Kidney (tissue), 14 donors: ENCODE results near the gene FAM78A. TPM values are rescaled to one million over a fixed set of nuclear protein-coding genes. Genes with fewer than 3 reads are reported as not detected.

Experiments used
- DNase-seq, 5 donors: peaks; one replicate each; pipeline ENCODE4 v3.0.0-alpha.2; 2013 to 2020
- FAIRE-seq: peaks from 2 replicates; lab custom pipeline; 2012; peaks lifted over from hg19 to GRCh38; lab: Jason Lieb, UNC
- H3K27ac ChIP-seq, 2 donors: one replicate each; pipeline ENCODE4 v1.7.0; 2013; ENCODE audit warnings: low read depth in 2 of 2, low read length in 2 of 2, inconsistent platforms in 1 of 2
- H3K27me3 ChIP-seq: one replicate; pipeline ENCODE4 v1.7.1; 2013; ENCODE audit warnings: low read length, inconsistent platforms; ENCODE audit not compliant: control insufficient read depth, insufficient read depth
- H3K36me3 ChIP-seq, 3 donors: one replicate each; pipeline versions ENCODE4 v1.7.0 to v1.7.1; 2013; ENCODE audit warnings: low read length in 3 of 3, control low read depth in 1 of 3, inconsistent platforms in 1 of 3; ENCODE audit not compliant: insufficient read depth in 3 of 3, control insufficient read depth in 2 of 3
- H3K4me1 ChIP-seq, 3 donors: one replicate each; pipeline versions ENCODE4 v1.7.0 to v1.7.1; 2013; ENCODE audit warnings: low read length in 3 of 3, inconsistent platforms in 1 of 3, low read depth in 1 of 3; ENCODE audit not compliant: control insufficient read depth in 2 of 3, insufficient read depth in 2 of 3
- H3K4me3 ChIP-seq, 3 donors: one replicate each; pipeline versions ENCODE4 v1.7.0 to v1.8.1; 2013; ENCODE audit warnings: low read length in 3 of 3, control low read depth in 1 of 3, inconsistent platforms in 1 of 3
- H3K9ac ChIP-seq, 3 donors: one replicate each; pipeline versions ENCODE4 v1.7.0 to v1.7.1; 2013; ENCODE audit warnings: low read length in 3 of 3, control low read depth in 1 of 3, inconsistent platforms in 1 of 3
- H3K9me3 ChIP-seq, 3 donors: one replicate each; pipeline versions ENCODE4 v1.7.0 to v1.7.1; 2013; ENCODE audit warnings: low read length in 3 of 3, control low read depth in 1 of 3, inconsistent platforms in 1 of 3; ENCODE audit not compliant: control insufficient read depth in 2 of 3, insufficient read depth in 1 of 3
- CTCF ChIP-seq: IDR thresholded peaks from 3 replicates; pipeline ENCODE4 v1.5.1; 2012; ENCODE audit warnings: mild to moderate bottlenecking, moderate library complexity, borderline replicate concordance; ENCODE audit not compliant: insufficient read depth; ENCODE audit errors: extremely low read depth
- intact Hi-C: fragments of 100-400 bp; cut with DNase I; formaldehyde crosslinking; loops from one replicate; pipeline ENCODE4 v1.11.1; 2022
- polyA plus RNA-seq: library from polyadenylated mRNA; stranded (reverse); fragments of 350-450 nt; fragmentation: Illumina TruSeq; extraction: RNeasy Lipid Tissue Mini Kit (QIAGEN cat#74804); gene quantifications from one replicate; pipeline ENCODE4 v1.2.3, GENCODE V29; 2014; ENCODE audit warnings: low read depth, low replicate concordance; ENCODE audit not compliant: insufficient read depth
- total RNA-seq: library from RNA; stranded (reverse); fragmentation: NEBNext Ultra II Directional; extraction: Animal tissue kit (Norgen Biotek cat#: 25700); gene quantifications from one replicate; pipeline ENCODE4 v1.2.1, GENCODE V29; 2021
- donor health status: control.
- donor health status: control.
- donor health status: control.
- donor health status: control.
- donor health status: control.
- donor health status: DM: yes; HTN: yes; CAD: no.
- donor health status: Normal renal cell carcinoma (clear cell type).

The FAM78A gene
- total and polyA plus RNA-seq, 2 donors from 2014 or later: 1.6 to 6.1 TPM

- no peaks in the 10 kb centered on the region for H3K9me3 ChIP-seq
- no peak overlapping the region for H3K4me3 ChIP-seq
- DNase-seq: no peak
- H3K9ac ChIP-seq: no peak overlapping the region
- no peaks in the 10 kb centered on the region for H3K27me3 ChIP-seq
- intact Hi-C loops: no loop called here
- no peak for TF ChIP-seq CTCF
- no peak overlapping the region for H3K27ac ChIP-seq
- no peak for FAIRE-seq
- H3K36me3 ChIP-seq: no peaks in the 10 kb centered on the region
- no peaks in the 10 kb centered on the region for H3K4me1 ChIP-seq
Measured at GRCh38 chr9:131297903-131298302, 21.6 kb upstream of the FAM78A start.

- FAIRE-seq (no peak), DNase-seq (no peak)
- H3K4me1 ChIP-seq: no peaks in the 10 kb centered on the region
- H3K9ac ChIP-seq: no peak overlapping the region
- no peaks in the 10 kb centered on the region for H3K36me3 ChIP-seq
- no peak overlapping the region for H3K27ac ChIP-seq
- H3K9me3 ChIP-seq: no peaks in the 10 kb centered on the region
- H3K4me3 ChIP-seq: no peak overlapping the region
- no peaks in the 10 kb centered on the region for H3K27me3 ChIP-seq
- intact Hi-C loops: no loop called here
- TF ChIP-seq CTCF: no peak
Measured at GRCh38 chr9:131296906-131297500, 20.7 kb upstream of the FAM78A start.

GRCh38 chr9:131296460-131296859 lies 20.1 kb upstream of the FAM78A start:
- H3K4me3 ChIP-seq: no peak overlapping the region
- TF ChIP-seq CTCF: no peak
- intact Hi-C loops: no loop called here
- H3K36me3 ChIP-seq: no peaks in the 10 kb centered on the region
- no peaks in the 10 kb centered on the region for H3K27me3 ChIP-seq
- no peak overlapping the region for H3K27ac ChIP-seq
- H3K9me3 ChIP-seq: no peaks in the 10 kb centered on the region
- no peak overlapping the region for H3K9ac ChIP-seq
- no peak for DNase-seq
- H3K4me1 ChIP-seq: no peaks in the 10 kb centered on the region
- no peak for FAIRE-seq

DNA sequence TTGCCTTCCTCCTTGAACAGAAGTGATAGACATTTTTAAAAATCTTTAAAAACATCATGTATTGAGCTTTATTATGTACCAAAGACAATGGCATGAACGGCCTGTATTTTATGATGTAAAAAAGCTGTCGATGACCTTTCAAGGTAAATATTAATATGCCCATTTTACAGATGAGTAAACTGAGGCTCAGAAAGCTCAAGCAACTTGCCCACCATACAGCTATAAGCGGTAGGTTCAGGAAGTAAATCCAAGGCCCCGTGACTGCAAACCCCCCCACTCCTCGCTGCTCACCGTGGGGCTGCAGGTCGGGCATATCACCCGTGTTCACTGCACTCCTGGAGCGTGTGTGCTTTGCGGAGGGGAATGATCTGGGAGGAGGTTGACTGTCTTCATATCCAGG lies 16.6 kb upstream of the FAM78A start:
- FAIRE-seq: no peak
- Histone ChIP-seq H3K9me3 (no peaks in the 10 kb centered on the region), H3K4me3 (no peak overlapping the region), H3K27me3 (no peaks in the 10 kb centered on the region), H3K9ac (no peak overlapping the region), H3K27ac (no peak overlapping the region), H3K36me3 (no peaks in the 10 kb centered on the region), H3K4me1 (peaks cover 0 to 9% (median 0%) of the 10 kb centered on the region in 3 donors)
- no peak for TF ChIP-seq CTCF
- intact Hi-C loops: no loop called here
- DNase-seq: no peak
